ENCODE data around the gene ARFGEF3. TPM values are rescaled to one million over a fixed set of nuclear protein-coding genes. Genes with fewer than 3 reads are reported as not detected.

ARFGEF3 gene
- total RNA-seq, 2 donors from 2014 or later: 13.5 to 21.8 TPM

DNA sequence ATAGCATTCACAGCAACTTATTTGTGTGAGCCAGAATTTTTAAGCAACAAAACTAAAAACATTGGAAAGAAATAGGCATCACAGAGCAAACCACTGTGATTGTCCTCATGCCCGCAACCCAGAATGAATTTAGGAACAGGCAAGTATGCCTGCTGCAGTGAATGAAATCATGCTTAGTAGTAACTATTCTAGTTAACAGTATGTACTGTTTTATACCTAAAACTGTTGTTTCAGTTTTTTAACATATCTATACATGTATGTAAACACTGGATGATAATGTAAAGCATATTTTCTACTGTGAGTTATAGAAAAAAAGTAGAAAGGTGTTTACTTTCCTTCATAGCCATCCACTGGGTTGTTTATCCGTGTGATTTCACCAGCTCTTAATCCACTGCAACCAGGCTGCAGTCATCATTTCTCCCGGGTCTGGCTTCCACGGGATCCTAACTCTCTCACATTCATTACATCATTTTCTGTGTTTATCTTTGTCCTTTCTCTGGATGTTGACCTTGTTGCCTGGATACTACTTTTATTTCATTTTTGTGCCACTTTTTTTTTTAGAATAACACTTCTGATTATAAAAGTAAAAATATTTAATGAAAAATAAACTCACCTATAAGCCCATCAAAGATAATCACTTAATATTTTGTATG lies 3.6 kb upstream of the ARFGEF3 start:
- Histone ChIP-seq H3K36me3 (replicated peaks in 1 of 2; ENCODE audit: insufficient read depth in 1 of 2, low read depth in 2 of 2) (no peaks in the 10 kb centered on the region), H3K27ac (no peak overlapping the region), H3K27me3 (no peaks in the 10 kb centered on the region), H3K4me3 (no peak overlapping the region), H3K4me1 (peaks cover 16% of the 10 kb centered on the region), H3K9me3 (no peaks in the 10 kb centered on the region)
- intact Hi-C loops (cut with DNase I): no loop called here
- ATAC-seq: no peak
- DNase-seq: peak in 2 of 4 donors; percentile 18 to 25
- TF ChIP-seq, protein P1, sequence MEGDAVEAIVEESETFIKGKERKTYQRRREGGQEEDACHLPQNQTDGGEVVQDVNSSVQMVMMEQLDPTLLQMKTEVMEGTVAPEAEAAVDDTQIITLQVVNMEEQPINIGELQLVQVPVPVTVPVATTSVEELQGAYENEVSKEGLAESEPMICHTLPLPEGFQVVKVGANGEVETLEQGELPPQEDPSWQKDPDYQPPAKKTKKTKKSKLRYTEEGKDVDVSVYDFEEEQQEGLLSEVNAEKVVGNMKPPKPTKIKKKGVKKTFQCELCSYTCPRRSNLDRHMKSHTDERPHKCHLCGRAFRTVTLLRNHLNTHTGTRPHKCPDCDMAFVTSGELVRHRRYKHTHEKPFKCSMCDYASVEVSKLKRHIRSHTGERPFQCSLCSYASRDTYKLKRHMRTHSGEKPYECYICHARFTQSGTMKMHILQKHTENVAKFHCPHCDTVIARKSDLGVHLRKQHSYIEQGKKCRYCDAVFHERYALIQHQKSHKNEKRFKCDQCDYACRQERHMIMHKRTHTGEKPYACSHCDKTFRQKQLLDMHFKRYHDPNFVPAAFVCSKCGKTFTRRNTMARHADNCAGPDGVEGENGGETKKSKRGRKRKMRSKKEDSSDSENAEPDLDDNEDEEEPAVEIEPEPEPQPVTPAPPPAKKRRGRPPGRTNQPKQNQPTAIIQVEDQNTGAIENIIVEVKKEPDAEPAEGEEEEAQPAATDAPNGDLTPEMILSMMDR (IDR thresholded peaks at IDR 0.05): no peak
- no peak for TF ChIP-seq POLR2A (IDR thresholded peaks at IDR 0.05)
- WGBS, 2 donors: 50 to 58% methylated on average over 4 of the region's 4 CpGs

DNA sequence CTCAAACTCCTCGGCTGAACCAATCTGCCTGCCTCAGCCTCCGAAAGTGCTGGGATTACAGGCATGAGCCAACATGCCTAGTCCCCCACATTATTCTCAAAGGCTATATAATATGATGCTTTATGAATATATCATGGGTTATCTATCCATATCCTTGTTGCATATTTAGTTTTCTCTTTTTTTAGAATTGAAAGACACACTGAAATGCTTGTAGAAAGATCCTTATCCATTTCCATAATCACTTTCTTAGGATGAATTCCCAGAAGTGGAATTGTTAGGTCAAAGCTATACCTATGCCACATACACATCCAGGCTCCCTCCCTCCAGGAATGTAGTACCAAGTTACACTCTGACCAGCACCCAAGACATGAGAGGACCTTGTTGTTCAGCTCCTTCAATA lies 2.5 kb upstream of the ARFGEF3 start:
- no peak overlapping the region for H3K27ac ChIP-seq
- 97 to 98% methylated on average over 2 of the region's 2 CpGs for whole genome bisulfite sequencing, 2 donors
- H3K4me3 ChIP-seq: no peak overlapping the region
- no peak for ATAC-seq
- no peaks in the 10 kb centered on the region for H3K36me3 ChIP-seq (replicated peaks in 1 of 2; ENCODE audit: insufficient read depth in 1 of 2, low read depth in 2 of 2)
- peaks cover 24% of the 10 kb centered on the region for H3K4me1 ChIP-seq
- intact Hi-C loops (cut with DNase I): no loop called here
- H3K9me3 ChIP-seq: no peaks in the 10 kb centered on the region
- no peaks in the 10 kb centered on the region for H3K27me3 ChIP-seq
- TF ChIP-seq, protein P1 (IDR thresholded peaks at IDR 0.05): no peak
- no peak for TF ChIP-seq POLR2A (IDR thresholded peaks at IDR 0.05)
- DNase-seq: no peak

DNA sequence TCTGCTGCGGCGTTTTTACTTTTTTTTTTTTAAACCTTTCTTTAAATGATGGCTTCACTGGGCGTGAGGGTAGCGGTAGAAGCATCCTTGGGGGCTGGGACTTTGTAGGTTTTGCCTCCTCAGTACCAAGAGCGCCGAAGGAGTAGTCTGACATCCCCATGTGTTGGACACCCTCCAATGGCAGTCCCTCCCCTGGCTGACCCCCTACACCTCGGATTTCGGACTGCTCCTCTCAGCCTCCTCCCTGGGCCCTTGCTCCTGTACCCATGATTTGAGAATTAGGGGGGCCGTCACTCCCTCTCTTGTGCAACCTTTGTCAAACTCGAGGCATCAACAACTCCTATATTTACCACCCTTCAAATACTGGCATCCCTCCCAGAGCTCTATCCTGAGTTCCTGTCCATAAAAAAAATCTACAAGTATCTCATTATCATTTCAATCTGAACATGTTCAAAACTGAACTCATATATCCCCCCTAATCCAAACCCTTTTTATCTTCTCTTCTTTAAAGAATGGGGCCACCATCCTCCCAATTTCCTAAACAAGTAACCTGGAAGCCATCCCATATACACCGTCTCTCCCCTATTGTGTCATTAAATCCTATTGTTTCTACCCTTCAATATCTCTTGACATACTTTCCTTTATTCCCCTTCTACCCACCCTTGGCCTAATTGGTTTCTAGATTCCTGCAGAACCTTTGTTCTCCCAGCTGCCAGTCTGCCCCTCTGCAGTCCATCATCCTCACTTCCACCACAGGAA lies 1.2 kb upstream of the ARFGEF3 start:
- WGBS, 2 donors: 74 to 76% methylated on average over 11 of the region's 11 CpGs
- Histone ChIP-seq H3K4me3 (no peak overlapping the region), H3K9me3 (no peaks in the 10 kb centered on the region), H3K27me3 (no peaks in the 10 kb centered on the region), H3K36me3 (replicated peaks in 1 of 2; ENCODE audit: insufficient read depth in 1 of 2, low read depth in 2 of 2) (no peaks in the 10 kb centered on the region), H3K4me1 (peaks cover 25% of the 10 kb centered on the region), H3K27ac (peak overlapping the region in 1 of 4 donors; percentile 84)
- intact Hi-C loops (cut with DNase I): no loop called here
- no peak for DNase-seq
- TF ChIP-seq POLR2A (IDR thresholded peaks at IDR 0.05): no peak
- TF ChIP-seq, protein P1 (IDR thresholded peaks at IDR 0.05): no peak
- no peak for ATAC-seq

DNA sequence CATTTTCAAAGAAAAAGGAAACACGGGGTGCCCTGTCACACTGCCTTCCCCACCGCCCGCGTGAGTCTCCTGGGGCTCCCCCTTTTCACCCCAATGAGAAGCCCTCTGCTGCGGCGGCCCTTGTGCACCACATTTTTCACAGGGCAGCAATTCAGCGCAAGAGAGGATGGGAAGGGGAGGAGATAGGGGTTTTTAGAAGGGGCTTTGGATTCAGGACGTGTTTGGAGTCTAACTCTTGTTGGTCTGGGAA lies 726 bp upstream of the ARFGEF3 start:
- peaks cover 30% of the 10 kb centered on the region for H3K4me1 ChIP-seq
- no peaks in the 10 kb centered on the region for H3K9me3 ChIP-seq
- intact Hi-C loops (cut with DNase I): no loop called here
- peak overlapping the region in 3 of 4 donors; percentile 84 to 95 (median 89) for H3K27ac ChIP-seq
- 27 to 38% methylated on average over 8 of the region's 8 CpGs for WGBS, 2 donors
- no peak for DNase-seq
- TF ChIP-seq POLR2A (IDR thresholded peaks at IDR 0.05): no peak
- TF ChIP-seq, protein P1 (IDR thresholded peaks at IDR 0.05): no peak
- H3K4me3 ChIP-seq: peak overlapping the region; percentile 20
- no peaks in the 10 kb centered on the region for H3K36me3 ChIP-seq (replicated peaks in 1 of 2; ENCODE audit: insufficient read depth in 1 of 2, low read depth in 2 of 2)
- no peak for ATAC-seq
- H3K27me3 ChIP-seq: no peaks in the 10 kb centered on the region
